LHCN-M2 (cell line): ENCODE data around the gene TMPRSS5. TPM values are rescaled to one million over a fixed set of nuclear protein-coding genes. Genes with fewer than 3 reads are reported as not detected.

Experiments used
- DNase-seq: peaks from one replicate; pipeline ENCODE4 v3.0.0-alpha.2; 2012; ENCODE audit warnings: low read depth
- total RNA-seq: library from RNA; depleted of rRNA; stranded (reverse); fragments of >200 nt; gene quantifications from 2 replicates; pipeline ENCODE4 v1.2.3, GENCODE V29; 2014

The TMPRSS5 gene
- total RNA-seq, 1 experiment from 2014 or later: 0.17 TPM

- peak; percentile 58 for DNase-seq
Measured at GRCh38 chr11:113670149-113670830, 35.8 kb downstream of the TMPRSS5 start.

- peak; percentile 78 for DNase-seq
Measured at GRCh38 chr11:113668255-113668654, 37.9 kb downstream of the TMPRSS5 start.

GRCh38 chr11:113667801-113668200, 38.3 kb downstream of the TMPRSS5 start:
- no peak for DNase-seq

GRCh38 chr11:113666584-113666983, 39.5 kb downstream of the TMPRSS5 start:
- DNase-seq: no peak

- no peak for DNase-seq
Measured at GRCh38 chr11:113664981-113665710, 41.0 kb downstream of the TMPRSS5 start.

GRCh38 chr11:113664069-113664980, 41.8 kb downstream of the TMPRSS5 start:
- DNase-seq: peak; percentile 94

GRCh38 chr11:113663567-113663966, 42.5 kb downstream of the TMPRSS5 start:
- DNase-seq: peak; percentile 60

- DNase-seq: no peak
Measured at GRCh38 chr11:113655771-113656170, 50.3 kb downstream of the TMPRSS5 start.

- no peak for DNase-seq
Measured at GRCh38 chr11:113651023-113651422, 55.1 kb downstream of the TMPRSS5 start.

GRCh38 chr11:113649311-113649710, 56.8 kb downstream of the TMPRSS5 start:
- no peak for DNase-seq

GRCh38 chr11:113647856-113648255, 58.3 kb downstream of the TMPRSS5 start:
- no peak for DNase-seq

GRCh38 chr11:113647108-113647507, 59.0 kb downstream of the TMPRSS5 start:
- DNase-seq: no peak

- no peak for DNase-seq
Measured at GRCh38 chr11:113645593-113646349, 60.3 kb downstream of the TMPRSS5 start.

- DNase-seq: no peak
Measured at GRCh38 chr11:113644605-113645004, 61.5 kb downstream of the TMPRSS5 start.

GRCh38 chr11:113643701-113644100, 62.4 kb downstream of the TMPRSS5 start:
- DNase-seq: no peak

GRCh38 chr11:113643006-113643585, 63.0 kb downstream of the TMPRSS5 start:
- DNase-seq: no peak

- no peak for DNase-seq
Measured at GRCh38 chr11:113642090-113642489, 64.0 kb downstream of the TMPRSS5 start.

GRCh38 chr11:113638376-113638775, 67.7 kb downstream of the TMPRSS5 start:
- no peak for DNase-seq

- DNase-seq: no peak
Measured at GRCh38 chr11:113637636-113638035, 68.5 kb downstream of the TMPRSS5 start.
